WTC11 (cell line): ENCODE data around the gene RHEB. TPM values are rescaled to one million over a fixed set of nuclear protein-coding genes. Genes with fewer than 3 reads are reported as not detected.

Source experiments
- ATAC-seq: fragments of 200-7000 bp; cut with Tn5 transposase; 2 replicates; pipeline ENCODE4 v1.10.0; 2021; ENCODE audit warnings: mild to moderate bottlenecking, moderate library complexity
- CTCF ChIA-PET: fragments of 300-600 bp; sonication (Branson Sonifier 250); formaldehyde crosslinking; loops from one replicate; lab custom pipeline; 2021; ENCODE audit warnings: antibody characterized with exemption; lab: Charles Lee
- POLR2A ChIA-PET: fragments of 350-600 bp; sonication (Branson Sonifier 250); formaldehyde crosslinking; loops from one replicate; lab custom pipeline; 2021; ENCODE audit warnings: antibody characterized with exemption; lab: Charles Lee
- DNase-seq: peaks from one replicate; pipeline ENCODE4 v3.0.0; 2021; ENCODE audit warnings: low spot score
- H3K27ac Mint-ChIP-seq: 2 replicates; pipeline ENCODE4 v1.8.0; 2021; ENCODE audit warnings: mixed read lengths
- H3K27me3 Mint-ChIP-seq: 2 replicates; pipeline ENCODE4 v1.8.0; 2021; ENCODE audit warnings: low read depth, mild to moderate bottlenecking, moderate library complexity, mixed read lengths
- H3K36me3 Mint-ChIP-seq: 2 replicates; pipeline ENCODE4 v1.8.0; 2021; ENCODE audit warnings: mixed read lengths
- H3K4me1 Mint-ChIP-seq: 2 replicates; pipeline ENCODE4 v1.8.0; 2022; ENCODE audit warnings: mixed read lengths
- H3K4me3 Mint-ChIP-seq: 2 replicates; pipeline ENCODE4 v1.8.0; 2021; ENCODE audit warnings: mild to moderate bottlenecking, moderate library complexity, mixed read lengths
- H3K9me3 Mint-ChIP-seq: 2 replicates; pipeline ENCODE4 v1.8.0; 2021; ENCODE audit warnings: mixed read lengths
- ATF1 ChIP-seq: sonication (generic); formaldehyde crosslinking; IDR thresholded peaks from 2 replicates; pipeline ENCODE4 v1.8.1; 2023; ENCODE audit warnings: mild to moderate bottlenecking, moderate library complexity, missing genetic modification reagents
- CREM ChIP-seq: sonication (generic); formaldehyde crosslinking; IDR thresholded peaks from 2 replicates; pipeline ENCODE4 v1.8.1; 2022; ENCODE audit warnings: mild to moderate bottlenecking, missing genetic modification reagents, moderate library complexity
- ETV6 ChIP-seq: sonication (generic); formaldehyde crosslinking; IDR thresholded peaks from 2 replicates; pipeline ENCODE4 v1.8.1; 2022; ENCODE audit warnings: mild to moderate bottlenecking, missing genetic modification reagents
- FOXJ3 ChIP-seq: sonication (generic); formaldehyde crosslinking; IDR thresholded peaks from 2 replicates; pipeline ENCODE4 v1.9.0; 2021; ENCODE audit warnings: missing genetic modification reagents, mild to moderate bottlenecking, borderline replicate concordance
- GABPB1 ChIP-seq: sonication (generic); formaldehyde crosslinking; IDR thresholded peaks from 2 replicates; pipeline ENCODE4 v1.8.1; 2023; ENCODE audit warnings: mild to moderate bottlenecking, missing genetic modification reagents
- GTF2I ChIP-seq: fragments of 250-450 bp; sonication (Bioruptor Pico); conservative IDR thresholded peaks from 2 replicates; pipeline ENCODE4 v1.4.0; 2021; ENCODE audit warnings: mild to moderate bottlenecking
- SMAD3 ChIP-seq: sonication (generic); formaldehyde crosslinking; IDR thresholded peaks from 2 replicates; pipeline ENCODE4 v1.8.0; 2022; ENCODE audit warnings: missing genetic modification reagents, mild to moderate bottlenecking, borderline replicate concordance
- SOX15 ChIP-seq: fragments of 250-450 bp; sonication (Bioruptor Pico); IDR thresholded peaks from 2 replicates; pipeline ENCODE4 v1.9.0; 2021; ENCODE audit warnings: mild to moderate bottlenecking
- SP1 ChIP-seq: sonication (generic); formaldehyde crosslinking; conservative IDR thresholded peaks from 2 replicates; pipeline ENCODE4 v1.8.1; 2022; ENCODE audit warnings: missing genetic modification reagents
- USF1 ChIP-seq: sonication (generic); formaldehyde crosslinking; IDR thresholded peaks from 2 replicates; pipeline ENCODE4 v1.8.0; 2022; ENCODE audit warnings: mild to moderate bottlenecking, missing genetic modification reagents
- ZBTB43 ChIP-seq: sonication (generic); formaldehyde crosslinking; IDR thresholded peaks from 2 replicates; pipeline ENCODE4 v1.8.1; 2023; ENCODE audit warnings: mild to moderate bottlenecking, missing genetic modification reagents
- ZNF138 ChIP-seq: sonication (generic); formaldehyde crosslinking; conservative IDR thresholded peaks from 2 replicates; pipeline ENCODE4 v1.8.1; 2022; ENCODE audit warnings: mild to moderate bottlenecking, moderate library complexity, missing genetic modification reagents
- ZNF263 ChIP-seq: sonication (generic); formaldehyde crosslinking; IDR thresholded peaks from 2 replicates; pipeline ENCODE4 v1.8.1; 2022; ENCODE audit warnings: low read depth, mild to moderate bottlenecking, moderate library complexity, missing genetic modification reagents
- ZNF423 ChIP-seq: fragments of 250-450 bp; sonication (Bioruptor Pico); IDR thresholded peaks from 2 replicates; pipeline ENCODE4 v2.1.2; 2022; ENCODE audit warnings: mild to moderate bottlenecking, moderate library complexity
- ZNF425 ChIP-seq: fragments of 250-450 bp; sonication (Bioruptor Pico); conservative IDR thresholded peaks from 2 replicates; pipeline ENCODE4 v1.9.0; 2021; ENCODE audit warnings: mild to moderate bottlenecking
- total RNA-seq: library from RNA; stranded (reverse); gene quantifications from 3 replicates; pipeline ENCODE4 v1.2.3, GENCODE V29; 2021
- TF ChIP-seq, protein P1 (sequence below): sonication (generic); formaldehyde crosslinking; IDR thresholded peaks from 2 replicates; pipeline ENCODE4 v1.8.0; 2023; ENCODE audit warnings: missing genetic modification reagents, mild to moderate bottlenecking, borderline replicate concordance
- TF ChIP-seq, protein P2 (sequence below): sonication (generic); formaldehyde crosslinking; IDR thresholded peaks from 2 replicates; pipeline ENCODE4 v1.8.1; 2023; ENCODE audit warnings: mild to moderate bottlenecking, missing genetic modification reagents
- TF ChIP-seq, protein P3 (sequence below): sonication (generic); formaldehyde crosslinking; IDR thresholded peaks from 2 replicates; pipeline ENCODE4 v1.8.1; 2022; ENCODE audit warnings: missing genetic modification reagents, borderline replicate concordance

The RHEB gene
- total RNA-seq, 1 experiment from 2014 or later = 133 TPM

- no peak for TF ChIP-seq ZBTB43 (CRISPR knock-in tag)
- no peak for TF ChIP-seq GABPB1 (CRISPR knock-in tag)
- TF ChIP-seq ATF1 (CRISPR knock-in tag) = no peak
Observed at GRCh38 chr7:151518105-151518946, 1.4 kb downstream of the RHEB start (continued).

DNA sequence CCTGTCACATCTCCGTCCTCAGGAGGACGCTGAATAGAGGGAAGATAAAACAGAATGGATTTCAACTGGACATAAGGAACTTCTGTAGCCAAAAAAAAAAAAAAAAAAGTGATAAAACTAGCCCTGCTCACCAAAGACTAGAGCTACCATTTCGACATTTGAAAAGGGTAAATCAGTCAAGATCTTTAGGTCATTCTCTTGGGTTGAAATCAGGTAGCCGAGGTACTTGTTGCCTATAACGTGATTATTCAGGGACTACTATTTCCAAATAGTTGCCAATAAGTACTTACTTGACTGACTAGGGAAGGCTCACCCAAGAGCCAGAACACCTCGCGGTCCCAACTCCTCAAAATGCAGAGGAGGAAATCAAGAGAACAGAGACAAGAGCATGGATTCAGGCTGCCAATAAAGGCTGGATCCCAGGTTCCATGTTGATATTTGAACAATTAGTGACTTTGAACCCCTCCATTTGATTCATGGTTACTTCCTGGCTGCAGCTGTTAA lies 2.0 kb downstream of the RHEB start:
- Mint-ChIP-seq H3K27ac (peak overlapping the region; percentile 86), H3K9me3 (no peaks in the 10 kb centered on the region), H3K36me3 (no peaks in the 10 kb centered on the region), H3K4me3 (peak overlapping the region; percentile 91), H3K27me3 (peaks cover 15% of the 10 kb centered on the region), H3K4me1 (peaks cover 51% of the 10 kb centered on the region)
- ChIA-PET POLR2A (interaction anchor here (1.3 kb wide), 1 partner anchor 8 kb away, joined by 4 read pairs; no protein-coding TSS in a partner anchor), CTCF (interaction anchor here (1.5 kb wide), 1 partner anchor 9 kb away, joined by 3 read pairs; no protein-coding TSS in a partner anchor)
- DNase-seq = no peak
- no peak for ATAC-seq
- TF ChIP-seq ZNF423 (CRISPR knock-in tag) (no peak), SMAD3 (CRISPR knock-in tag) (no peak), ZBTB43 (CRISPR knock-in tag) (no peak), USF1 (CRISPR knock-in tag) (no peak), ETV6 (CRISPR knock-in tag) (no peak), CREM (no peak), ZNF138 (CRISPR knock-in tag) (no peak), SOX15 (CRISPR knock-in tag) (no peak), ZNF263 (CRISPR knock-in tag) (no peak), GTF2I (no peak), SP1 (no peak), ZNF425 (CRISPR knock-in tag) (no peak), FOXJ3 (CRISPR knock-in tag) (no peak)
- TF ChIP-seq, protein P1, sequence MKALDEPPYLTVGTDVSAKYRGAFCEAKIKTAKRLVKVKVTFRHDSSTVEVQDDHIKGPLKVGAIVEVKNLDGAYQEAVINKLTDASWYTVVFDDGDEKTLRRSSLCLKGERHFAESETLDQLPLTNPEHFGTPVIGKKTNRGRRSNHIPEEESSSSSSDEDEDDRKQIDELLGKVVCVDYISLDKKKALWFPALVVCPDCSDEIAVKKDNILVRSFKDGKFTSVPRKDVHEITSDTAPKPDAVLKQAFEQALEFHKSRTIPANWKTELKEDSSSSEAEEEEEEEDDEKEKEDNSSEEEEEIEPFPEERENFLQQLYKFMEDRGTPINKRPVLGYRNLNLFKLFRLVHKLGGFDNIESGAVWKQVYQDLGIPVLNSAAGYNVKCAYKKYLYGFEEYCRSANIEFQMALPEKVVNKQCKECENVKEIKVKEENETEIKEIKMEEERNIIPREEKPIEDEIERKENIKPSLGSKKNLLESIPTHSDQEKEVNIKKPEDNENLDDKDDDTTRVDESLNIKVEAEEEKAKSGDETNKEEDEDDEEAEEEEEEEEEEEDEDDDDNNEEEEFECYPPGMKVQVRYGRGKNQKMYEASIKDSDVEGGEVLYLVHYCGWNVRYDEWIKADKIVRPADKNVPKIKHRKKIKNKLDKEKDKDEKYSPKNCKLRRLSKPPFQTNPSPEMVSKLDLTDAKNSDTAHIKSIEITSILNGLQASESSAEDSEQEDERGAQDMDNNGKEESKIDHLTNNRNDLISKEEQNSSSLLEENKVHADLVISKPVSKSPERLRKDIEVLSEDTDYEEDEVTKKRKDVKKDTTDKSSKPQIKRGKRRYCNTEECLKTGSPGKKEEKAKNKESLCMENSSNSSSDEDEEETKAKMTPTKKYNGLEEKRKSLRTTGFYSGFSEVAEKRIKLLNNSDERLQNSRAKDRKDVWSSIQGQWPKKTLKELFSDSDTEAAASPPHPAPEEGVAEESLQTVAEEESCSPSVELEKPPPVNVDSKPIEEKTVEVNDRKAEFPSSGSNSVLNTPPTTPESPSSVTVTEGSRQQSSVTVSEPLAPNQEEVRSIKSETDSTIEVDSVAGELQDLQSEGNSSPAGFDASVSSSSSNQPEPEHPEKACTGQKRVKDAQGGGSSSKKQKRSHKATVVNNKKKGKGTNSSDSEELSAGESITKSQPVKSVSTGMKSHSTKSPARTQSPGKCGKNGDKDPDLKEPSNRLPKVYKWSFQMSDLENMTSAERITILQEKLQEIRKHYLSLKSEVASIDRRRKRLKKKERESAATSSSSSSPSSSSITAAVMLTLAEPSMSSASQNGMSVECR (CRISPR knock-in tag) = no peak
- TF ChIP-seq, protein P2, sequence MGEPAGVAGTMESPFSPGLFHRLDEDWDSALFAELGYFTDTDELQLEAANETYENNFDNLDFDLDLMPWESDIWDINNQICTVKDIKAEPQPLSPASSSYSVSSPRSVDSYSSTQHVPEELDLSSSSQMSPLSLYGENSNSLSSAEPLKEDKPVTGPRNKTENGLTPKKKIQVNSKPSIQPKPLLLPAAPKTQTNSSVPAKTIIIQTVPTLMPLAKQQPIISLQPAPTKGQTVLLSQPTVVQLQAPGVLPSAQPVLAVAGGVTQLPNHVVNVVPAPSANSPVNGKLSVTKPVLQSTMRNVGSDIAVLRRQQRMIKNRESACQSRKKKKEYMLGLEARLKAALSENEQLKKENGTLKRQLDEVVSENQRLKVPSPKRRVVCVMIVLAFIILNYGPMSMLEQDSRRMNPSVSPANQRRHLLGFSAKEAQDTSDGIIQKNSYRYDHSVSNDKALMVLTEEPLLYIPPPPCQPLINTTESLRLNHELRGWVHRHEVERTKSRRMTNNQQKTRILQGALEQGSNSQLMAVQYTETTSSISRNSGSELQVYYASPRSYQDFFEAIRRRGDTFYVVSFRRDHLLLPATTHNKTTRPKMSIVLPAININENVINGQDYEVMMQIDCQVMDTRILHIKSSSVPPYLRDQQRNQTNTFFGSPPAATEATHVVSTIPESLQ = no peak
- TF ChIP-seq, protein P3, sequence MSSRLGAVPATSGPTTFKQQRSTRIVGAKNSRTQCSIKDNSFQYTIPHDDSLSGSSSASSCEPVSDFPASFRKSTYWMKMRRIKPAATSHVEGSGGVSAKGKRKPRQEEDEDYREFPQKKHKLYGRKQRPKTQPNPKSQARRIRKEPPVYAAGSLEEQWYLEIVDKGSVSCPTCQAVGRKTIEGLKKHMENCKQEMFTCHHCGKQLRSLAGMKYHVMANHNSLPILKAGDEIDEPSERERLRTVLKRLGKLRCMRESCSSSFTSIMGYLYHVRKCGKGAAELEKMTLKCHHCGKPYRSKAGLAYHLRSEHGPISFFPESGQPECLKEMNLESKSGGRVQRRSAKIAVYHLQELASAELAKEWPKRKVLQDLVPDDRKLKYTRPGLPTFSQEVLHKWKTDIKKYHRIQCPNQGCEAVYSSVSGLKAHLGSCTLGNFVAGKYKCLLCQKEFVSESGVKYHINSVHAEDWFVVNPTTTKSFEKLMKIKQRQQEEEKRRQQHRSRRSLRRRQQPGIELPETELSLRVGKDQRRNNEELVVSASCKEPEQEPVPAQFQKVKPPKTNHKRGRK (CRISPR knock-in tag) = no peak
